NCI-H82 treated with DMSO at 0.1 percent for 48 hours (cell line): ENCODE measurements around the gene PCYOX1L.
A peak's percentile ranks its signal among the peaks of the same experiment; 100 is the strongest.

Source experiments
- DNase-seq: peaks from one replicate; lab custom pipeline; 2025; ENCODE audit not compliant: unreplicated experiment; lab: John Stamatoyannopoulos, UW

Gene PCYOX1L

GRCh38 chr5:149337736-149338135, 20.1 kb upstream of the PCYOX1L start:
- DNase-seq = peak; percentile 17

GRCh38 chr5:149338364-149338763, 19.5 kb upstream of the PCYOX1L start:
- no peak for DNase-seq

- no peak for DNase-seq
Observed at GRCh38 chr5:149340920-149341319, 16.9 kb upstream of the PCYOX1L start.

GRCh38 chr5:149341876-149342275, 16.0 kb upstream of the PCYOX1L start:
- no peak for DNase-seq

GRCh38 chr5:149344151-149344550, 13.7 kb upstream of the PCYOX1L start:
- DNase-seq = no peak

- DNase-seq = peak; percentile 76
Observed at GRCh38 chr5:149345147-149345891, 12.5 kb upstream of the PCYOX1L start, which contains the start of gene GRPEL2. GRPEL2 (plus strand) TSS chr5:149345499; CDS start chr5:149345540, 41 bp downstream.

GRCh38 chr5:149345892-149346222, 12.0 kb upstream of the PCYOX1L start:
- no peak for DNase-seq

- no peak for DNase-seq
Observed at GRCh38 chr5:149348518-149348917, 9.3 kb upstream of the PCYOX1L start.

- no peak for DNase-seq
Observed at GRCh38 chr5:149349382-149349781, 8.5 kb upstream of the PCYOX1L start.

GRCh38 chr5:149352169-149352568, 5.7 kb upstream of the PCYOX1L start:
- DNase-seq = no peak

- no peak for DNase-seq
Observed at GRCh38 chr5:149353911-149354310, 3.9 kb upstream of the PCYOX1L start.

- DNase-seq = no peak
Observed at GRCh38 chr5:149355688-149356087, 2.2 kb upstream of the PCYOX1L start.

- DNase-seq = no peak
Observed at GRCh38 chr5:149356391-149356790, 1.5 kb upstream of the PCYOX1L start.

- no peak for DNase-seq
Observed at GRCh38 chr5:149358294-149358651, 427 bp downstream of the PCYOX1L start.

GRCh38 chr5:149358868-149359495, 1.1 kb downstream of the PCYOX1L start:
- DNase-seq = no peak

GRCh38 chr5:149360272-149360671, 2.4 kb downstream of the PCYOX1L start:
- DNase-seq = no peak

- DNase-seq = no peak
Observed at GRCh38 chr5:149362541-149362940, 4.7 kb downstream of the PCYOX1L start.

GRCh38 chr5:149363358-149363757, 5.5 kb downstream of the PCYOX1L start:
- no peak for DNase-seq

GRCh38 chr5:149363936-149364335, 6.1 kb downstream of the PCYOX1L start:
- no peak for DNase-seq

GRCh38 chr5:149364719-149365118, 6.9 kb downstream of the PCYOX1L start:
- DNase-seq = no peak

- DNase-seq = no peak
Observed at GRCh38 chr5:149365418-149365817, 7.6 kb downstream of the PCYOX1L start.

GRCh38 chr5:149366169-149366729, 8.4 kb downstream of the PCYOX1L start:
- no peak for DNase-seq
